Measurements from ENCODE around the gene C1orf167.

GRCh38 chr1:11765661-11766428 lies 3.9 kb downstream of the C1orf167 start:
- TF ChIP-seq POLR2A (IDR thresholded peaks at IDR 0.05; ENCODE audit: extremely low read depth, insufficient read length): no peak
- TF ChIP-seq CTCF (IDR thresholded peaks at IDR 0.05; ENCODE audit: low read depth, low read length): no peak
- TF ChIP-seq MYC (IDR thresholded peaks at IDR 0.05; ENCODE audit: low read depth, low read length): no peak

Measured in NB4 (cell line).